OCI-LY1 (cell line): Measurements from ENCODE around the gene HEBP1.

Experiments
- H2AFZ ChIP-seq: fragments of 200-600 bp; sonication (generic), shearing (Covaris generic); 2 replicates; pipeline ENCODE4 v1.6.0; 2014; ENCODE audit warnings: antibody characterized with exemption, mild to moderate bottlenecking, low read length
- H3F3A ChIP-seq: fragments of 200-600 bp; sonication (generic), shearing (Covaris generic); 2 replicates; pipeline ENCODE4 v1.6.0; 2014; ENCODE audit warnings: mild to moderate bottlenecking, antibody characterized with exemption, low read length, moderate library complexity; ENCODE audit not compliant: insufficient read depth
- H3K27ac ChIP-seq: fragments of 200-600 bp; sonication (generic); 2 replicates; pipeline ENCODE4 v1.5.1; 2014; ENCODE audit warnings: low read length, mixed run types, mild to moderate bottlenecking, low read depth; ENCODE audit not compliant: poor library complexity, severe bottlenecking
- H3K27me3 ChIP-seq: fragments of 200-600 bp; sonication (generic); 2 replicates; pipeline ENCODE4 v1.6.0; 2014; ENCODE audit warnings: antibody characterized with exemption, mild to moderate bottlenecking, low read length, moderate library complexity; ENCODE audit not compliant: insufficient read depth
- H3K36me3 ChIP-seq: fragments of 200-600 bp; sonication (generic); 2 replicates; pipeline ENCODE4 v1.6.1; 2014; ENCODE audit warnings: mild to moderate bottlenecking, antibody characterized with exemption, low read length, moderate library complexity, mixed read lengths; ENCODE audit not compliant: insufficient read depth
- H3K4me1 ChIP-seq: fragments of 200-600 bp; sonication (generic); 2 replicates; pipeline ENCODE4 v1.5.1; 2014; ENCODE audit warnings: mild to moderate bottlenecking, low read length, moderate library complexity; ENCODE audit not compliant: insufficient read depth, severe bottlenecking
- H3K4me2 ChIP-seq: fragments of 200-600 bp; sonication (generic), shearing (Covaris generic); 2 replicates; pipeline ENCODE4 v1.6.1; 2014; ENCODE audit warnings: low read length
- H3K4me3 ChIP-seq: fragments of 200-600 bp; sonication (generic); 2 replicates; pipeline ENCODE4 v1.5.1; 2014; ENCODE audit warnings: low read length, low read depth, mild to moderate bottlenecking, mixed read lengths; ENCODE audit not compliant: poor library complexity, severe bottlenecking
- H3K79me2 ChIP-seq: fragments of 200-600 bp; shearing (Covaris generic); 2 replicates; pipeline ENCODE4 v1.6.1; 2016; ENCODE audit warnings: mixed run types, low read length, mixed read lengths; ENCODE audit not compliant: insufficient read depth
- H3K9ac ChIP-seq: fragments of 200-600 bp; sonication (generic), shearing (Covaris generic); 2 replicates; pipeline ENCODE4 v1.6.1; 2014; ENCODE audit warnings: mild to moderate bottlenecking, low read length, mixed read lengths
- H3K9me2 ChIP-seq: fragments of 200-600 bp; sonication (generic), shearing (Covaris generic); 2 replicates; pipeline ENCODE4 v1.6.1; 2014; ENCODE audit warnings: low read depth, mild to moderate bottlenecking, low read length, mixed read lengths
- H3K9me3 ChIP-seq: fragments of 200-600 bp; shearing (Covaris generic); 2 replicates; pipeline ENCODE4 v1.6.1; 2014; ENCODE audit warnings: low read length, mixed read lengths
- H4K20me1 ChIP-seq: fragments of 200-600 bp; sonication (generic), shearing (Covaris generic); 2 replicates; pipeline ENCODE4 v1.6.0; 2016; ENCODE audit warnings: mild to moderate bottlenecking, low read length; ENCODE audit not compliant: insufficient read depth
- CTCF ChIP-seq: fragments of 200-600 bp; sonication (generic), shearing (Covaris generic); IDR thresholded peaks from 2 replicates; pipeline ENCODE4 v1.5.1; 2017; ENCODE audit warnings: mild to moderate bottlenecking, antibody characterized with exemption, low read length, moderate library complexity, mixed read lengths
- EZH2 ChIP-seq: fragments of 200-600 bp; sonication (generic), shearing (Covaris generic); IDR thresholded peaks from 2 replicates; pipeline ENCODE4 v1.8.0; 2017; ENCODE audit warnings: borderline replicate concordance, mixed run types, mild to moderate bottlenecking, antibody characterized with exemption, low read length, moderate library complexity, mixed read lengths

Gene HEBP1

GRCh38 chr12:12929696-12930095 lies 70.4 kb downstream of the HEBP1 start:
- no peak overlapping the region for H2AFZ ChIP-seq
- no peak overlapping the region for H3K4me2 ChIP-seq

GRCh38 chr12:12927211-12928079 lies 72.6 kb downstream of the HEBP1 start:
- no peaks in the 10 kb centered on the region for H3K9me3 ChIP-seq
- no peaks in the 10 kb centered on the region for H4K20me1 ChIP-seq
- H2AFZ ChIP-seq, result no peak overlapping the region
- H3K4me2 ChIP-seq, result no peak overlapping the region
- no peaks in the 10 kb centered on the region for H3K36me3 ChIP-seq
- H3K4me1 ChIP-seq, result no peaks in the 10 kb centered on the region
- H3K9me2 ChIP-seq, result no peaks in the 10 kb centered on the region
- no peak overlapping the region for H3K4me3 ChIP-seq
- no peaks in the 10 kb centered on the region for H3F3A ChIP-seq
- no peaks in the 10 kb centered on the region; the same call in 1 of the 2 replicates for H3K27me3 ChIP-seq
- no peak overlapping the region for H3K9ac ChIP-seq
- no peaks in the 10 kb centered on the region for H3K79me2 ChIP-seq
- no peak overlapping the region for H3K27ac ChIP-seq
- TF ChIP-seq CTCF (no peak), EZH2 (no peak)

More at GRCh38 chr12:12929696-12930095, 70.4 kb downstream of the HEBP1 start:
- no peaks in the 10 kb centered on the region for H3K36me3 ChIP-seq
- H3F3A ChIP-seq, result no peaks in the 10 kb centered on the region
- H3K27me3 ChIP-seq, result no peaks in the 10 kb centered on the region; the same call in 1 of the 2 replicates
- H3K79me2 ChIP-seq, result no peaks in the 10 kb centered on the region
- no peak for TF ChIP-seq CTCF
- TF ChIP-seq EZH2, result no peak
- no peak overlapping the region for H3K9ac ChIP-seq
- no peaks in the 10 kb centered on the region for H3K9me2 ChIP-seq
- H3K4me3 ChIP-seq, result no peak overlapping the region
- H3K9me3 ChIP-seq, result no peaks in the 10 kb centered on the region
- no peak overlapping the region for H3K27ac ChIP-seq
- no peaks in the 10 kb centered on the region for H3K4me1 ChIP-seq
- H4K20me1 ChIP-seq, result no peaks in the 10 kb centered on the region

GRCh38 chr12:12926571-12927071 lies 73.4 kb downstream of the HEBP1 start:
- Histone ChIP-seq H3K9ac (no peak overlapping the region), H3K27ac (no peak overlapping the region)

More at GRCh38 chr12:12926571-12927071, 73.4 kb downstream of the HEBP1 start:
- no peak overlapping the region for H3K4me2 ChIP-seq
- no peak overlapping the region for H3K4me3 ChIP-seq
- H3K36me3 ChIP-seq, result no peaks in the 10 kb centered on the region
- no peak overlapping the region for H2AFZ ChIP-seq
- H3K27me3 ChIP-seq, result no peaks in the 10 kb centered on the region; the same call in 1 of the 2 replicates
- no peaks in the 10 kb centered on the region for H4K20me1 ChIP-seq
- H3K9me3 ChIP-seq, result no peaks in the 10 kb centered on the region
- no peaks in the 10 kb centered on the region for H3K4me1 ChIP-seq
- no peaks in the 10 kb centered on the region for H3K9me2 ChIP-seq
- H3F3A ChIP-seq, result no peaks in the 10 kb centered on the region
- no peaks in the 10 kb centered on the region for H3K79me2 ChIP-seq
- TF ChIP-seq EZH2, result no peak
- no peak for TF ChIP-seq CTCF
